Activated T-cell treated with anti-CD3 and anti-CD28 coated beads, Interleukin-2, amount 50 U/mL, for 72 hours (primary cell): ENCODE data around the gene DCAF6. TPM values are rescaled to one million over a fixed set of nuclear protein-coding genes. Genes with fewer than 3 reads are reported as not detected.

Experiments
- total RNA-seq, 2 donors: library from RNA; stranded (reverse); gene quantifications; one replicate each; pipeline ENCODE4 v1.2.3, GENCODE V29; 2022

DCAF6 gene
- total RNA-seq, 2 donors from 2014 or later = 33.2 to 35.0 TPM

Other genes starting within 250 kb of the DCAF6 start
- 10 to 100 TPM; 17.2 to 20.9 TPM for gene MPZL1, start 214.7 kb upstream of the DCAF6 start, total RNA-seq
- gene ADCY10, start 22.5 kb upstream of the DCAF6 start, total RNA-seq = under 1 TPM; 0.07 to 0.12 TPM
- 10 to 100 TPM; 66.3 to 71.6 TPM for gene MPC2, start 389 bp downstream of the DCAF6 start, total RNA-seq
- 1 to 10 TPM; 1.4 to 4.5 TPM for gene GPR161, start 200.2 kb downstream of the DCAF6 start, total RNA-seq
- gene TIPRL, start 242.3 kb downstream of the DCAF6 start, total RNA-seq = 10 to 100 TPM; 67.5 to 68.3 TPM